DOHH2 (cell line): Measurements from ENCODE around the gene SMPD4.
A peak's percentile ranks its signal among the peaks of the same experiment; 100 is the strongest.
"Not testable (repeated sequence)": the region's sequence is repeated elsewhere in the genome, so short reads cannot be mapped to it uniquely, and the experiment has no call there.

Experiments used
- H3F3A ChIP-seq: fragments of 200-600 bp; sonication (generic), shearing (Covaris generic); 2 replicates; pipeline ENCODE4 v1.6.0; 2016; ENCODE audit warnings: antibody characterized with exemption, mild to moderate bottlenecking; ENCODE audit not compliant: control insufficient read depth, insufficient read depth
- H3K27ac ChIP-seq: fragments of 200-600 bp; sonication (generic); 2 replicates; pipeline ENCODE4 v1.5.1; 2014; ENCODE audit warnings: low read depth, mild to moderate bottlenecking, low read length, moderate library complexity
- H3K27me3 ChIP-seq: fragments of 200-600 bp; sonication (generic); 2 replicates; pipeline ENCODE4 v1.6.1; 2014; ENCODE audit warnings: mild to moderate bottlenecking, low read length, mixed read lengths; ENCODE audit not compliant: control insufficient read depth
- H3K36me3 ChIP-seq: fragments of 200-600 bp; sonication (generic); 2 replicates; pipeline ENCODE4 v1.6.1; 2014; ENCODE audit warnings: mild to moderate bottlenecking, low read length, moderate library complexity, mixed read lengths; ENCODE audit not compliant: control insufficient read depth
- H3K4me1 ChIP-seq: fragments of 200-600 bp; sonication (generic); 2 replicates; pipeline ENCODE4 v1.6.1; 2014; ENCODE audit warnings: mild to moderate bottlenecking, low read length, mixed read lengths; ENCODE audit not compliant: control insufficient read depth
- H3K4me2 ChIP-seq: fragments of 200-600 bp; sonication (generic); 2 replicates; pipeline ENCODE4 v1.6.0; 2014; ENCODE audit warnings: mild to moderate bottlenecking, low read length, moderate library complexity
- H3K4me3 ChIP-seq: fragments of 200-600 bp; sonication (generic); 2 replicates; pipeline ENCODE4 v1.5.1; 2014; ENCODE audit warnings: mild to moderate bottlenecking, low read length, mixed read lengths
- H3K79me2 ChIP-seq: fragments of 200-600 bp; sonication (generic); 2 replicates; pipeline ENCODE4 v1.6.1; 2014; ENCODE audit warnings: mild to moderate bottlenecking, low read length, mixed read lengths; ENCODE audit not compliant: control insufficient read depth
- H3K9me2 ChIP-seq: fragments of 200-600 bp; sonication (generic); replicated peaks from 2 replicates; pipeline ENCODE4 v1.6.1; 2014; ENCODE audit warnings: mild to moderate bottlenecking, low read length, mixed read lengths; ENCODE audit not compliant: control insufficient read depth
- H3K9me3 ChIP-seq: fragments of 200-600 bp; sonication (generic); 2 replicates; pipeline ENCODE4 v1.6.1; 2014; ENCODE audit warnings: antibody characterized with exemption, low read length, mixed read lengths; ENCODE audit not compliant: control insufficient read depth, insufficient read depth
- H4K20me1 ChIP-seq: fragments of 200-600 bp; sonication (generic); 2 replicates; pipeline ENCODE4 v1.6.0; 2014; ENCODE audit warnings: low read depth, mild to moderate bottlenecking, antibody characterized with exemption, low read length, moderate library complexity; ENCODE audit not compliant: control insufficient read depth, insufficient read depth
- EZH2phosphoT487 ChIP-seq: fragments of 200-600 bp; sonication (generic); IDR thresholded peaks from 2 replicates; pipeline ENCODE4 v1.6.1; 2017; ENCODE audit warnings: borderline replicate concordance, mild to moderate bottlenecking, antibody characterized with exemption, low read length, moderate library complexity, mixed read lengths
- TF ChIP-seq, protein P1 (sequence below): fragments of 200-600 bp; sonication (generic); IDR thresholded peaks from one replicate; pipeline ENCODE4 v1.5.1; 2014; ENCODE audit warnings: antibody characterized with exemption, mild to moderate bottlenecking, low read depth, low read length; ENCODE audit not compliant: poor library complexity, severe bottlenecking

Gene SMPD4

DNA sequence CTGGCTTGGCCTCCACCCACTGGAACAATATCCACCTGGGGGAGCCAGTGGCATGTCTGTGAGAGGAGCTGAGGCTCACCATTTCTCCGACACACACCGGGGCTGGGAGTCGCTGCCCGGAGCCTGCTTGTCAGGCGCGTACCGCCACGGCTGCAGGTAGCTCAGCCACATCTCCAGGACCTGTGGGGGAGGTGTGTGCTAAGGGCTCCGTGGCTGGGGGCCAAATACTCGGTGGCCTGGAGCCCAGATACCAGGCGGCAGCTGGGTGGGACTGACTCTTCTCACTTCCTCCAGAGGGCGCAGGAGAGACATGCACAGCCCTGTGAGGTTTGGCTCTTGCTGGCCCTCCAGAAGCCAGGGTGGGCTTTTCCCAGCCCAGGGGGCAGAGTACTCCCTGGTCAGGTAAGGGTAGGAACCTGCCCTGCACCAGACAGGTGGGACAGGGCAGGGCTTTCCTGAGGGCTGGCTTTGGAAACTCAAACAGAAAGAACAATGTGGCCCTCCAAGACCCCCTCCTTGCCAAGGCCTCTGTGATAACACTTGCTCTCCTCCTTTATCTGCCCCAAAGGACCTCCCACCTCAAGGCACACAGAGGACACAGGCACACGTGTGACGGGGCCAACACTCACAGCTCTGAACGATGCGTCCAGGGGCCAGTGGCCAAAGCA lies 25.3 kb downstream of the SMPD4 start:
- Histone ChIP-seq H3K36me3 (peaks cover 42% of the 10 kb centered on the region), H3K4me1 (peaks cover 33% of the 10 kb centered on the region)
- H4K20me1 ChIP-seq, H3K27ac ChIP-seq, H3K9me3 ChIP-seq, H3K9me2 ChIP-seq, H3K27me3 ChIP-seq, H3F3A ChIP-seq, H3K4me3 ChIP-seq, H3K4me2 ChIP-seq, H3K79me2 ChIP-seq: not testable (repeated sequence)
- TF ChIP-seq, protein P1, sequence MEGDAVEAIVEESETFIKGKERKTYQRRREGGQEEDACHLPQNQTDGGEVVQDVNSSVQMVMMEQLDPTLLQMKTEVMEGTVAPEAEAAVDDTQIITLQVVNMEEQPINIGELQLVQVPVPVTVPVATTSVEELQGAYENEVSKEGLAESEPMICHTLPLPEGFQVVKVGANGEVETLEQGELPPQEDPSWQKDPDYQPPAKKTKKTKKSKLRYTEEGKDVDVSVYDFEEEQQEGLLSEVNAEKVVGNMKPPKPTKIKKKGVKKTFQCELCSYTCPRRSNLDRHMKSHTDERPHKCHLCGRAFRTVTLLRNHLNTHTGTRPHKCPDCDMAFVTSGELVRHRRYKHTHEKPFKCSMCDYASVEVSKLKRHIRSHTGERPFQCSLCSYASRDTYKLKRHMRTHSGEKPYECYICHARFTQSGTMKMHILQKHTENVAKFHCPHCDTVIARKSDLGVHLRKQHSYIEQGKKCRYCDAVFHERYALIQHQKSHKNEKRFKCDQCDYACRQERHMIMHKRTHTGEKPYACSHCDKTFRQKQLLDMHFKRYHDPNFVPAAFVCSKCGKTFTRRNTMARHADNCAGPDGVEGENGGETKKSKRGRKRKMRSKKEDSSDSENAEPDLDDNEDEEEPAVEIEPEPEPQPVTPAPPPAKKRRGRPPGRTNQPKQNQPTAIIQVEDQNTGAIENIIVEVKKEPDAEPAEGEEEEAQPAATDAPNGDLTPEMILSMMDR: peak; percentile 69

DNA sequence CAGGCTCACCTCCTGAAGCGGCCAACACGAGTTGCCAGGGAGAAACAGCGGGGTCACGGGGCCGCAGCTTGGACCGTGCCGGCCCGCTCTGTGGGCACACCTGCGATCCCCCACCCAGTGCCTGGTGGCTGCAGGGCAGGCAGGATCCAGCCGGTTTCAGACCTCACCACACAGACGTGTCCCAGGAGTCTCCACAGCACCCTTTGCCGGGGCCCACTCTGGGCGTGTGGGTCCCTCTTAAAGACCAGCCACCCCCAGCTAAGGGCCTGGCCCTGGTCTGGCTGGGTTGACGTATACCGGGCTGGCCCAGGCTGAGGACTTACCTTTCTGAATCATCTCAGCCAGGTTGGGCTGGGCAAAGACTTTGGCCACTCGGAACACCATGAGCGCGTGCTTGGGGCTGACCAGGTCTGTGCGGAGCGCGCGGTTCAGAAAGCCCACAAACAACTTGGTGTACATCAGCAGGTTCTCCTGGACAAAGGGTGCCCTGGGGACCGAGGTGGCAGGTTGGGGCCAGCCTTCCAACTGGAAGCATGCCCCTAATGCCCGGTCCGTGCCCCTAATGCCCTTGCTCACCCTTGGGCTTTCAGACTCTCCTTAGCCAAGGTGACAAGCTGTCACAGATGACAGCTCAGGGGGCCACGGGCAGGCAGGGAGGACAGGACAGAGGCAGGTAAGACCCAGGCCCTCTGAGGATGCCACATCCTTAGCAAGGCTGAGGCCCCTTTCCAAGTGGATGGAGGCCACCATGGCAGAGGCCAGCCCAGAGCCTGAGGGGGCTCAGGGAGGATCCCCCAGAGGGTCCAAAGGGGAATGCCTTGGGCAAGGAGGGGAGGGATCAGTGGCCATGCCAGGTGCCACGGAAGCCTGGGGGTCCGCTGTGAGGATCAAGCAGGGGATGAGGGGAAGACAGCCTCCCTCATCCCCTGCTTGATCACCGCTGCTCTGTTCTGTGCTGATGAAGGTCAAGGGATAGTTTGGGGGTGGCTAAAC lies 26.3 kb downstream of the SMPD4 start:
- Histone ChIP-seq H3F3A (no peaks in the 10 kb centered on the region), H3K4me3 (no peak overlapping the region), H3K79me2 (no peaks in the 10 kb centered on the region), H3K4me1 (peaks cover 29% of the 10 kb centered on the region), H3K36me3 (peaks cover 42% of the 10 kb centered on the region), H3K9me2 (no peaks in the 10 kb centered on the region), H3K4me2 (no peak overlapping the region), H3K9me3 (no peaks in the 10 kb centered on the region), H3K27me3 (no peaks in the 10 kb centered on the region), H3K27ac (no peak overlapping the region), H4K20me1 (no peaks in the 10 kb centered on the region)
- TF ChIP-seq EZH2phosphoT487: no peak
- TF ChIP-seq, protein P1: no peak

DNA sequence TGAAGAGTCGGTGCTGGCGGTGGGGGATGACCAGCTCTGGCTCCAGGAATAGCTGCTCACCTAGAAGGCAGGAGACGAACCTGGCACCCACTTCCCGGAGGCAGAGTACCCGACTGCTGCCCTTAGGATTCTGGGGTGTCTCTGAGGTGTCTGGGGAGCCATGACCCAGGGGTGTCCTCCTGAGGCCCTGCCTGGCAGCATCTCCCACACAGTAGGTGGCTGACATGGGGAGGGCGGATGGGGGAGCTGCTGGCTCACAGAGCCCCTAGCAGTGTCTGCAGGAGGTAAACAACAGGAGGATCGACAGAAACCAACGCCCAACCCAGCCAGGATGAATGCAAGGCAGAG lies 27.0 kb downstream of the SMPD4 start:
- H3K9me2 ChIP-seq, H3K79me2 ChIP-seq, H3K27me3 ChIP-seq, H3K27ac ChIP-seq, H3F3A ChIP-seq, H3K9me3 ChIP-seq, H3K4me2 ChIP-seq, H4K20me1 ChIP-seq, H3K4me3 ChIP-seq: not testable (repeated sequence)
- Histone ChIP-seq H3K4me1 (peaks cover 22% of the 10 kb centered on the region), H3K36me3 (peaks cover 39% of the 10 kb centered on the region)

DNA sequence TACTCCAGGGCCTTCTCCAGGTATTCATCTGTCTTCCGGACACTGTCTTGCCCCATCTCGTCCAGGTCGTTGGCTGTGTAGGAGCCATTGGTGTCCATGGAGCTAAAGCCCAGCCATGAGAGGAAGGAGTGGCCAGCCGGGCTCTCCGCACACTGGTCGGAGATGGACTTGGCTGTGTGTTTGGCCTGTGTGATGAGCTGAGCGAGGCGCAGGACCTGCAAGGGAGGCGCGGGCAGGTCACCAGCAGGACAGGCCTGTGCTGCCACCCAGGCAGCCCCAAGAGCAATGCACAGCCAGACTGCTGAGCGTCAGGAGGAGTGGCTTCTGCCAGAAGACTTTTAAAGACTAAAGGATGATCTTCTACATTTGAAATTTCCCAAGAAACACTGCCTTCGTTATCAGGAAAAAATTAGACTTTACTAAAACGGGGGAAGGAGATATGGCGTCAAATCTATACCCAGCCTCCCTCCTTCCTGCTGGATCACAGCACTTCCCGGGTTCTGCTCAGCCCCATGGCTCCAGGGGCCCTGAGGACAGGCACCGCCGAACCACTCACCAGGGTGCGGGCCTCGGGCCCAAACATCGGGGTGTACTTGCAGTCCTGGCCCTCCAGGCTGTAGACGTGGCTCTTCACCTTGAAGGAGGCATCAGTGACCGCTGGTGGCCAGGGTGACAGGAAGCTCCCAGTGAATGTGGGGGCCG lies 27.5 kb downstream of the SMPD4 start:
- not testable (repeated sequence) for H3K9me2 ChIP-seq, H3K27me3 ChIP-seq, H3K27ac ChIP-seq, H3K79me2 ChIP-seq, H3F3A ChIP-seq, H3K9me3 ChIP-seq, H3K4me2 ChIP-seq, H4K20me1 ChIP-seq, H3K4me3 ChIP-seq
- H3K4me1 ChIP-seq: peaks cover 17% of the 10 kb centered on the region
- H3K36me3 ChIP-seq: peaks cover 37% of the 10 kb centered on the region
